Thymus (tissue), 11 donors: ENCODE results near the gene PROK2. TPM values are rescaled to one million over a fixed set of nuclear protein-coding genes. Genes with fewer than 3 reads are reported as not detected.

Experiments used
- DNase-seq, 9 donors: peaks; one replicate each; pipeline ENCODE4 v3.0.0-alpha.2; 2013; ENCODE audit warnings: low spot score in 9 of 9, low read depth in 6 of 9, missing footprints in 1 of 9
- H3K27ac ChIP-seq, 2 donors: one replicate each; pipeline ENCODE4 v1.5.1; 2013; ENCODE audit warnings: control low read depth in 1 of 2, low read depth in 1 of 2, low read length in 1 of 2, mild to moderate bottlenecking in 1 of 2, moderate library complexity in 1 of 2
- H3K27me3 ChIP-seq, 2 donors: one replicate each; pipeline ENCODE4 v1.5.1; 2013; ENCODE audit warnings: low read length in 1 of 2; ENCODE audit not compliant: control insufficient read depth in 2 of 2, insufficient read depth in 1 of 2
- H3K36me3 ChIP-seq, 2 donors: one replicate each; pipeline ENCODE4 v1.5.1; 2013; ENCODE audit warnings: low read length in 1 of 2, mild to moderate bottlenecking in 1 of 2, moderate library complexity in 1 of 2; ENCODE audit not compliant: control insufficient read depth in 2 of 2, insufficient read depth in 2 of 2
- H3K4me1 ChIP-seq, 2 donors: one replicate each; pipeline ENCODE4 v1.5.1; 2013; ENCODE audit warnings: low read length in 2 of 2; ENCODE audit not compliant: control insufficient read depth in 2 of 2, insufficient read depth in 2 of 2
- H3K4me3 ChIP-seq, 2 donors: one replicate each; pipeline ENCODE4 v1.5.1; 2013; ENCODE audit warnings: low read length in 2 of 2, control low read depth in 1 of 2, mild to moderate bottlenecking in 1 of 2
- H3K9me3 ChIP-seq, 2 donors: one replicate each; pipeline ENCODE4 v1.5.1; 2013; ENCODE audit warnings: low read length in 1 of 2, mild to moderate bottlenecking in 1 of 2; ENCODE audit not compliant: control insufficient read depth in 2 of 2, insufficient read depth in 1 of 2
- WGBS: extraction: QIAGEN DNeasy Blood & Tissue Kit; methylation state at CpG from one replicate; pipeline ENCODE4 v1.1.7; 2013; 5-methylcytosine and 5-hydroxymethylcytosine counted together
- polyA plus RNA-seq: library from polyadenylated mRNA; stranded (reverse); fragments of 200-250 nt; gene quantifications from one replicate; pipeline ENCODE4 v1.2.3, GENCODE V29; 2013
- total RNA-seq: library from RNA; stranded (reverse); fragments of 120-200 nt; gene quantifications from one replicate; pipeline ENCODE4 v1.2.4, GENCODE V29; 2013
- donor health status: healthy.

PROK2 gene
- total and polyA plus RNA-seq, 2 donors, result 0.14 to 0.57 TPM

- Histone ChIP-seq H3K36me3 (no peaks in the 10 kb centered on the region), H3K4me3 (peak overlapping the region; percentile 51 to 85), H3K27me3 (peaks cover 0 to 29% of the 10 kb centered on the region in 2 donors), H3K9me3 (no peaks in the 10 kb centered on the region), H3K27ac (peak overlapping the region in 1 of 2 donors; percentile 11), H3K4me1 (peaks cover 20 to 34% of the 10 kb centered on the region in 2 donors)
- 5% methylated on average over 6 of the region's 6 CpGs for WGBS
- peak in 2 of 9 donors; percentile 21 to 58 for DNase-seq
These were observed 61.3 kb downstream of the PROK2 start for GRCh38 chr3:71723452-71724170.

DNA sequence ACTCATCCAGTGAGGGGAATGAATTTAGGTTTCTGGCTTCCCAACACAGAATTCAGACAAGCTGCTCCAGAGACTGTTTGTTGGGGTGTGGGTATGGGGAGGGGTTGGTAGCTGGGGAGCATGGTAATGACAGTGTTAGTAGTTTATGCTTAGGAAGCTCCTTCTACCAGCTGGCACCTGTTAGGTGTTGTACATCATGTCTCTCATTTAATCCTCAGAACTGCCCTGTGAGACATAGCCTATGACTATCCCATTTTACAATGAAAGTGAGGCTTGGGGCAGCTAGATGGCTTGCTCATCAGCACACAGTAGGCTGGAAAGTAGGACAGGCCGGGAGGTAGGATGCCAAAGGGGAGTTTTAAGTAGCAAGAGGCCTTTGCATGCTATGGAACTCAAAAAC is 62.3 kb downstream of the PROK2 start:
- no peak for DNase-seq
- Histone ChIP-seq H3K36me3 (no peaks in the 10 kb centered on the region), H3K4me3 (no peak overlapping the region), H3K27me3 (peaks cover 0 to 29% of the 10 kb centered on the region in 2 donors), H3K4me1 (peaks cover 20 to 31% of the 10 kb centered on the region in 2 donors), H3K9me3 (no peaks in the 10 kb centered on the region), H3K27ac (no peak overlapping the region)
- WGBS, result 94% methylated on average over 1 of the region's 1 CpG

Other genes starting within 250 kb of the PROK2 start
- gene FOXP1, start 201.4 kb downstream of the PROK2 start, total RNA-seq, result 42.3 TPM
- 26.1 TPM for gene FOXP1, start 201.4 kb downstream of the PROK2 start, polyA plus RNA-seq
- gene EIF4E3, start 59.7 kb downstream of the PROK2 start, total RNA-seq, result 1.5 TPM
- gene EIF4E3, start 59.7 kb downstream of the PROK2 start, polyA plus RNA-seq, result 13.7 TPM
- 0.05 TPM for gene GPR27, start 31.3 kb downstream of the PROK2 start, total RNA-seq
- gene GPR27, start 31.3 kb downstream of the PROK2 start, polyA plus RNA-seq, result 1.7 TPM